GM12878 (cell line): ENCODE results near the gene ZPBP2. TPM values are rescaled to one million over a fixed set of nuclear protein-coding genes. Genes with fewer than 3 reads are reported as not detected.
A peak's percentile ranks its signal among the peaks of the same experiment; 100 is the strongest.

Experiments used
- CREM ChIP-seq: IDR thresholded peaks from 2 replicates; pipeline ENCODE4 v1.6.1; 2014; ENCODE audit warnings: antibody characterized with exemption, low read depth
- GATAD2B ChIP-seq: fragments of 450-650 bp; conservative IDR thresholded peaks from 2 replicates; pipeline ENCODE4 v1.6.1; 2017; ENCODE audit warnings: low read depth, mild to moderate bottlenecking, moderate library complexity
- MEF2A ChIP-seq: IDR thresholded peaks from 2 replicates; pipeline ENCODE4 v1.6.1; 2011; ENCODE audit warnings: low read depth, mild to moderate bottlenecking, low read length, moderate library complexity; ENCODE audit not compliant: insufficient read depth
- MYB ChIP-seq: fragments of 150-350 bp; IDR thresholded peaks from 2 replicates; pipeline ENCODE4 v1.6.1; 2014; ENCODE audit warnings: mild to moderate bottlenecking, low read depth, low read length, borderline replicate concordance
- MYC ChIP-seq: IDR thresholded peaks from 2 replicates; pipeline ENCODE4 v1.6.1; 2011; ENCODE audit warnings: mild to moderate bottlenecking, low read length, moderate library complexity, inconsistent platforms; ENCODE audit not compliant: insufficient read depth, insufficient replicate concordance, insufficient read length, severe bottlenecking
- POLR2A ChIP-seq: IDR thresholded peaks from 2 replicates; pipeline ENCODE4 v1.6.1; 2011; ENCODE audit warnings: low read depth, mild to moderate bottlenecking, low read length
- POU2F2 ChIP-seq: IDR thresholded peaks from 3 replicates; pipeline ENCODE4 v1.6.1; 2011; ENCODE audit warnings: low read depth, mild to moderate bottlenecking, low read length, borderline replicate concordance
- RAD51 ChIP-seq: fragments of 450-650 bp; IDR thresholded peaks from 2 replicates; pipeline ENCODE4 v1.6.1; 2016; ENCODE audit warnings: moderate library complexity, mild to moderate bottlenecking, inconsistent platforms
- RBBP5 ChIP-seq: fragments of 200-600 bp; sonication (generic); conservative IDR thresholded peaks from 2 replicates; pipeline ENCODE4 v1.6.1; 2016
- RELA ChIP-seq: fragments of 450-650 bp; IDR thresholded peaks from 2 replicates; pipeline ENCODE4 v1.8.0; 2014; ENCODE audit warnings: borderline replicate concordance; ENCODE audit not compliant: partially characterized antibody
- REST ChIP-seq: IDR thresholded peaks from 2 replicates; pipeline ENCODE4 v1.6.1; 2012; ENCODE audit warnings: mild to moderate bottlenecking, low read depth, low read length
- TARDBP ChIP-seq: IDR thresholded peaks from 2 replicates; pipeline ENCODE4 v1.6.1; 2016; ENCODE audit warnings: borderline replicate concordance
- ZNF24 ChIP-seq: fragments of 450-650 bp; IDR thresholded peaks from 2 replicates; pipeline ENCODE4 v1.6.1; 2017; ENCODE audit warnings: antibody characterized with exemption, mild to moderate bottlenecking
- polyA plus RNA-seq, 11 experiments: library from polyadenylated mRNA; depleted of rRNA in 4 of 11; unstranded in 6 of 11; stranded (reverse) in 5 of 11; fragments of >200 nt; fragmentation: Nextera tagmentation in 4 of 11; fragmentation: Illumina TruSeq in 1 of 11; extraction: Ambion mirVana in 4 of 11; extraction: Trizol in 1 of 11; gene quantifications; 1 replicate in 1 of 11; 2 replicates in 10 of 11; pipeline versions ENCODE4 v1.2.1 to v1.2.3, GENCODE V29; 2011 to 2016; ENCODE audit warnings: inconsistent platforms in 2 of 11, missing spikeins in 2 of 11, low read depth in 1 of 11
- total RNA-seq, 4 experiments: library from RNA; depleted of rRNA in 3 of 4; stranded (reverse); fragments of >200 nt in 3 of 4; fragmentation: Illumina TruSeq in 1 of 4; extraction: Trizol in 1 of 4; gene quantifications; 2 replicates each; pipeline versions ENCODE4 v1.2.1 to v1.2.3, GENCODE V29; 2013 to 2021
- TF ChIP-seq, protein P1 (sequence below): IDR thresholded peaks from 2 replicates; pipeline ENCODE4 v1.6.1; 2011; ENCODE audit warnings: borderline replicate concordance, low read depth, mild to moderate bottlenecking, moderate library complexity, low read length; ENCODE audit not compliant: insufficient read depth, poor library complexity, severe bottlenecking
- TF ChIP-seq, protein P2 (sequence below): fragments of 450-650 bp; IDR thresholded peaks from 2 replicates; pipeline ENCODE4 v1.6.1; 2017; ENCODE audit warnings: mild to moderate bottlenecking, moderate library complexity
- TF ChIP-seq, protein P3 (sequence below): fragments of 450-650 bp; IDR thresholded peaks from 2 replicates; pipeline ENCODE4 v1.6.1; 2017; ENCODE audit warnings: mild to moderate bottlenecking, moderate library complexity

Gene ZPBP2
- total and polyA plus RNA-seq, 10 of the 15 experiments (the other 5 are each of a cell fraction or from before 2014, with no cell fraction given): 0.33 to 1.0 (median 0.58) TPM

DNA sequence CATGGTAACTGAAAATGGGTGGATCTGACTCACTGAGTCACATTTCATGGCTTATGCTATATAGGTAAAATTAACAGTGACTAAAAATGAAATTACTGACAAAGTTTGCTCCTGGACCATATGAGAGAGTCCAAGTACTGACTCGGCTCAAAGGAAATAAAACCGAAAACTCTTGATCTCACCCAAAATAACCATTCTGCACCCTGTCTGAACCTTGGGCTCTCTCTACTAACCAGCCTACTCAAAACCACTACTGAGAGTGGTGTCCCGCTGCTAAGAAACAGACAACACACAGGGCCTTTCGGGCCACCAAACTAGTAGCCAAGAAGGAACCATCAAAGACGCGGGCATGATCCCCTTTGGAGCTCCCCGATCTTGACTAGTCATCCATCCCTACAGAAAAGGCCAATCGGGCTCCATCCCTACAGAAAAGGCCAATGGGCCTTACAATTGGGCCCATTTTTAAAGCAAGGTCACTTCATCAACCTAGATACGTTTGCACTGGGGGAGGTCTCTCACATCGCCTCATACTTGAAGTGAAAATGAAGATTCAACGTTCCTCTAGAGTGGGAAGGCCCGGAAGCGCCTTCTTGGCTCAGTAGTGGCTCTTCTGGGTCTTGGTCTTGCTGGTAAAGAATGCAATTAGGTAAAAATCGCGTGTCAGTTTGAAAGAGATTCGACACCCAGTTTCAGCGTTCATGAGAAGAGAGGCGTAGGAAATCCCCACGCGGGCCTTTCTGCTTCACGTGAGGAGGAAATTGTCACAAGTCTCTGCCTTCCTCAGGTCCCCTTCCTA, 720 bp upstream of the ZPBP2 start (continued):
- TF ChIP-seq, protein P1, sequence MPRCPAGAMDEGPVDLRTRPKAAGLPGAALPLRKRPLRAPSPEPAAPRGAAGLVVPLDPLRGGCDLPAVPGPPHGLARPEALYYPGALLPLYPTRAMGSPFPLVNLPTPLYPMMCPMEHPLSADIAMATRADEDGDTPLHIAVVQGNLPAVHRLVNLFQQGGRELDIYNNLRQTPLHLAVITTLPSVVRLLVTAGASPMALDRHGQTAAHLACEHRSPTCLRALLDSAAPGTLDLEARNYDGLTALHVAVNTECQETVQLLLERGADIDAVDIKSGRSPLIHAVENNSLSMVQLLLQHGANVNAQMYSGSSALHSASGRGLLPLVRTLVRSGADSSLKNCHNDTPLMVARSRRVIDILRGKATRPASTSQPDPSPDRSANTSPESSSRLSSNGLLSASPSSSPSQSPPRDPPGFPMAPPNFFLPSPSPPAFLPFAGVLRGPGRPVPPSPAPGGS: peak; percentile 21
- TF ChIP-seq MYC: no peak
- 0 out of 2 replicates have a peak, but pooled peaks have one; percentile 31 for TF ChIP-seq MYB
- TF ChIP-seq CREM: peak; percentile 83
- TF ChIP-seq ZNF24: no peak
- TF ChIP-seq RAD51: peak; percentile 76
- peak; percentile 12 for TF ChIP-seq RELA
- no peak for TF ChIP-seq GATAD2B
- TF ChIP-seq, protein P2, sequence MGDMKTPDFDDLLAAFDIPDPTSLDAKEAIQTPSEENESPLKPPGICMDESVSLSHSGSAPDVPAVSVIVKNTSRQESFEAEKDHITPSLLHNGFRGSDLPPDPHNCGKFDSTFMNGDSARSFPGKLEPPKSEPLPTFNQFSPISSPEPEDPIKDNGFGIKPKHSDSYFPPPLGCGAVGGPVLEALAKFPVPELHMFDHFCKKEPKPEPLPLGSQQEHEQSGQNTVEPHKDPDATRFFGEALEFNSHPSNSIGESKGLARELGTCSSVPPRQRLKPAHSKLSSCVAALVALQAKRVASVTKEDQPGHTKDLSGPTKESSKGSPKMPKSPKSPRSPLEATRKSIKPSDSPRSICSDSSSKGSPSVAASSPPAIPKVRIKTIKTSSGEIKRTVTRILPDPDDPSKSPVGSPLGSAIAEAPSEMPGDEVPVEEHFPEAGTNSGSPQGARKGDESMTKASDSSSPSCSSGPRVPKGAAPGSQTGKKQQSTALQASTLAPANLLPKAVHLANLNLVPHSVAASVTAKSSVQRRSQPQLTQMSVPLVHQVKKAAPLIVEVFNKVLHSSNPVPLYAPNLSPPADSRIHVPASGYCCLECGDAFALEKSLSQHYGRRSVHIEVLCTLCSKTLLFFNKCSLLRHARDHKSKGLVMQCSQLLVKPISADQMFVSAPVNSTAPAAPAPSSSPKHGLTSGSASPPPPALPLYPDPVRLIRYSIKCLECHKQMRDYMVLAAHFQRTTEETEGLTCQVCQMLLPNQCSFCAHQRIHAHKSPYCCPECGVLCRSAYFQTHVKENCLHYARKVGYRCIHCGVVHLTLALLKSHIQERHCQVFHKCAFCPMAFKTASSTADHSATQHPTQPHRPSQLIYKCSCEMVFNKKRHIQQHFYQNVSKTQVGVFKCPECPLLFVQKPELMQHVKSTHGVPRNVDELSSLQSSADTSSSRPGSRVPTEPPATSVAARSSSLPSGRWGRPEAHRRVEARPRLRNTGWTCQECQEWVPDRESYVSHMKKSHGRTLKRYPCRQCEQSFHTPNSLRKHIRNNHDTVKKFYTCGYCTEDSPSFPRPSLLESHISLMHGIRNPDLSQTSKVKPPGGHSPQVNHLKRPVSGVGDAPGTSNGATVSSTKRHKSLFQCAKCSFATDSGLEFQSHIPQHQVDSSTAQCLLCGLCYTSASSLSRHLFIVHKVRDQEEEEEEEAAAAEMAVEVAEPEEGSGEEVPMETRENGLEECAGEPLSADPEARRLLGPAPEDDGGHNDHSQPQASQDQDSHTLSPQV: no peak
- TF ChIP-seq, protein P3, sequence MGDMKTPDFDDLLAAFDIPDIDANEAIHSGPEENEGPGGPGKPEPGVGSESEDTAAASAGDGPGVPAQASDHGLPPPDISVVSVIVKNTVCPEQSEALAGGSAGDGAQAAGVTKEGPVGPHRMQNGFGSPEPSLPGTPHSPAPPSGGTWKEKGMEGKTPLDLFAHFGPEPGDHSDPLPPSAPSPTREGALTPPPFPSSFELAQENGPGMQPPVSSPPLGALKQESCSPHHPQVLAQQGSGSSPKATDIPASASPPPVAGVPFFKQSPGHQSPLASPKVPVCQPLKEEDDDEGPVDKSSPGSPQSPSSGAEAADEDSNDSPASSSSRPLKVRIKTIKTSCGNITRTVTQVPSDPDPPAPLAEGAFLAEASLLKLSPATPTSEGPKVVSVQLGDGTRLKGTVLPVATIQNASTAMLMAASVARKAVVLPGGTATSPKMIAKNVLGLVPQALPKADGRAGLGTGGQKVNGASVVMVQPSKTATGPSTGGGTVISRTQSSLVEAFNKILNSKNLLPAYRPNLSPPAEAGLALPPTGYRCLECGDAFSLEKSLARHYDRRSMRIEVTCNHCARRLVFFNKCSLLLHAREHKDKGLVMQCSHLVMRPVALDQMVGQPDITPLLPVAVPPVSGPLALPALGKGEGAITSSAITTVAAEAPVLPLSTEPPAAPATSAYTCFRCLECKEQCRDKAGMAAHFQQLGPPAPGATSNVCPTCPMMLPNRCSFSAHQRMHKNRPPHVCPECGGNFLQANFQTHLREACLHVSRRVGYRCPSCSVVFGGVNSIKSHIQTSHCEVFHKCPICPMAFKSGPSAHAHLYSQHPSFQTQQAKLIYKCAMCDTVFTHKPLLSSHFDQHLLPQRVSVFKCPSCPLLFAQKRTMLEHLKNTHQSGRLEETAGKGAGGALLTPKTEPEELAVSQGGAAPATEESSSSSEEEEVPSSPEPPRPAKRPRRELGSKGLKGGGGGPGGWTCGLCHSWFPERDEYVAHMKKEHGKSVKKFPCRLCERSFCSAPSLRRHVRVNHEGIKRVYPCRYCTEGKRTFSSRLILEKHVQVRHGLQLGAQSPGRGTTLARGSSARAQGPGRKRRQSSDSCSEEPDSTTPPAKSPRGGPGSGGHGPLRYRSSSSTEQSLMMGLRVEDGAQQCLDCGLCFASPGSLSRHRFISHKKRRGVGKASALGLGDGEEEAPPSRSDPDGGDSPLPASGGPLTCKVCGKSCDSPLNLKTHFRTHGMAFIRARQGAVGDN: no peak
- no peak for TF ChIP-seq REST
- peak; percentile 72; the same call in 2 of the 3 replicates for TF ChIP-seq POU2F2
- peak; percentile 84; the same call in 1 of the 2 replicates for TF ChIP-seq RBBP5
- TF ChIP-seq POLR2A: no peak
- no peak for TF ChIP-seq TARDBP
- peak; percentile 98 for TF ChIP-seq MEF2A
